DMS114 treated with DMSO at 0.1 percent for 48 hours (cell line): ENCODE data around the gene GALNT17.

ENCODE experiments used
- DNase-seq: peaks from one replicate; lab custom pipeline; 2025; ENCODE audit not compliant: unreplicated experiment; lab: John Stamatoyannopoulos, UW

Gene GALNT17

GRCh38 chr7:71385330-71385729 lies 253.4 kb downstream of the GALNT17 start:
- DNase-seq = no peak

DNA sequence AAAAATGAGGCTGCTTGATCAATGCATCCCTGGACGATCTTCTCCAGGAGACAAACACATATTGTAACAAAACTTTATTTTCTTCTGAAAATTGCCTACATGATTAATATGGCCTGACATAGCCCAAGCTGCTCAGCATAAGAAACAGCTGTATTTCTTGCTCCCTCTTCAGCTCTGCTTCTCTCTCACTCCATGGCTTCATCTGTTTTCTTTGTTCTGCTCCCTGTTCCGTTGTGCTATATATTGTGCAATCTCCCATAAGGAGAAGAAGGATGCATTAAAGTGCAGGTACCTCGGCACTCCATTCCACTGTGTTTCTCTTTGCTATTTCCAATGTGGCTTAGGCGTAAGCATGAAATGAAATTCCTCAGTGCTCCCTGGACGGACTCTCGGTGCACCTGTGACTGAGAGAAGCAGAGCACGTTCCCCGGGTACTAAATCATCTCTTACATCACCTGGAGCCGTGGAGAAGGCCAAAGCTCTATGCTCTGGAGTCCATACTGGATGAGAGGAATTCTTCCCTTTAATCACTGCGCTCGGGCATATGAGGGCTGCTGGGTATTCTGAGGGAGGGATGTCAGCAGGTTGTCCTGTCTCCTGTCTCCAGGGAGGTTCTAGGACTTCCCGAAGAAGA lies 254.3 kb downstream of the GALNT17 start:
- no peak for DNase-seq

GRCh38 chr7:71388181-71388580 lies 256.2 kb downstream of the GALNT17 start:
- no peak for DNase-seq

- no peak for DNase-seq
Observed at GRCh38 chr7:71389976-71390375, 258.0 kb downstream of the GALNT17 start.

GRCh38 chr7:71393661-71394060 lies 261.7 kb downstream of the GALNT17 start:
- no peak for DNase-seq

DNA sequence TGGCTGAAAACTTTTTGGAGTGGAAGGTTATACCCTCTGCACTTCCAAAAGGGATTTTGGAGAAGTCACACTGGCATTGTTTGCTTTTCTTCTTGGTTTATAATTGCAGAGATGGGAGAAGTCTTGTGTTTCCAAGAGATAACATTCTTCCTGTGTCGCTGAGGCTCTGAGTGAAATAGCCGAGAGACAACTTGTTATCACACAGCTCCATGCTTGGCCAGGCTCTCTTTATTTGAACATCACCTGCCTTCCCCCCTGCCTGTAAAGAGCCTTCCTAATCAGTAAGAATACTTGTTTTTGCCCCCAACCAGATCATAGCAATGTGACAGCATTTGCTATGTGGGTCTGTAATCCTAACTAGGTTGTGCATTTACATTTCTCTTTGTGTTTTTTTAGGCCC lies 270.7 kb downstream of the GALNT17 start:
- DNase-seq = no peak

DNA sequence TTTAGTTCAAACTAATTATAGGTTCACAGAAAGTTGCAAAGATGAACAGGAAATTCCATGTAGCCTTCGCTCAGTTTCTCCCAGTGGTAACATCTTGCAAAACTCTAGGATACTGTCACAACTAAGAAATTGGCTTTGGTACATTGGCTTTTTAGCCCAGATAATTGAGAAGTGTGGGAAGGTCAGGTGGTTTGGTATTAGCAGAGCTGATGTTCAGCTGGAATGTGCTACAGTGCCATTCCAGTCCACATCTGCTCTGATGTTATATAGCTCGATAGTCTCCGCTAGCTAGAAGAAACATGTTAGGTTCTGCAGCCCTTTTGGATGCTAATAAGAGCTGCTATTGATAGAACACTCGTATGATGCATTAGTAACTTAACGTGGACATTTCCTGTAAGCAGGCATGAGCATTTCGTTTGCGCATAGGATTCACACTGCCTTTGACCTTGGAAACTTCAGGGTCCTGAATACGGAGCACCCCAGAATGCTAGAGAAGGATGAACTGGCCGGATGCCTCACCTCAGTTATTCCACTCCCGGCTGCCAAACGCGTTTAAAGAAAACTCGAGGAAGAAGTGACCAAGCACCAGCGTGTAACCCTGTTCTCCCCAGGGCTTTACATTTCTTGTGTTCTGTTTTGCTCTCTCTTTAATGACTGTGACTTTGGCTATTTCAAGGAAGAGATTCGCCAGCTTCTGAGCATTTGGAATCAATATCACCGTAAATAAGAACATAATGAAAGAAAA lies 271.4 kb downstream of the GALNT17 start:
- DNase-seq = no peak

- DNase-seq = no peak
Observed at GRCh38 chr7:71404726-71405345, 272.9 kb downstream of the GALNT17 start.

- no peak for DNase-seq
Observed at GRCh38 chr7:71408271-71408670, 276.3 kb downstream of the GALNT17 start.

- no peak for DNase-seq
Observed at GRCh38 chr7:71409550-71410157, 277.7 kb downstream of the GALNT17 start.

GRCh38 chr7:71411475-71411874 lies 279.5 kb downstream of the GALNT17 start:
- no peak for DNase-seq

- DNase-seq = no peak
Observed at GRCh38 chr7:71414490-71414889, 282.5 kb downstream of the GALNT17 start.

GRCh38 chr7:71419546-71420337 lies 287.8 kb downstream of the GALNT17 start:
- DNase-seq = no peak

DNA sequence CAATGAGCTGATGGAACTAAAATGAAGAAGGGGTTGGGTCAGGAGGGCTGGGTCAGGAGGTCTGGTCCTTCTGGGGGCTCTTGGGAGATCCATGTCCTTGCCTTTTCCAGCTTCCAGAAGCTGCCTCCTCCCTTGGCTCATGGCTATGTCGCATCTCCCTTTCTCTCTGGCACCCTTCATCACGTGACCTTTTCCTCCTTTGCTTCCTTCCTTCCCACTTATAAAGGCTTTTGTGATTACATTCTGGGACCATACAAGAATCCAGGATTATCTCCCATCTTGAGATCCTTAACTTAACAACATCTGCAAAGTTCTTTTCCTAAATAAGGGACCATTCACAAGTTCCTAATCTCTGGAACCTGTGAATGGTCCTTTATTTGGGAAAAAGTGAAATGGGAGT lies 290.2 kb downstream of the GALNT17 start:
- no peak for DNase-seq

DNA sequence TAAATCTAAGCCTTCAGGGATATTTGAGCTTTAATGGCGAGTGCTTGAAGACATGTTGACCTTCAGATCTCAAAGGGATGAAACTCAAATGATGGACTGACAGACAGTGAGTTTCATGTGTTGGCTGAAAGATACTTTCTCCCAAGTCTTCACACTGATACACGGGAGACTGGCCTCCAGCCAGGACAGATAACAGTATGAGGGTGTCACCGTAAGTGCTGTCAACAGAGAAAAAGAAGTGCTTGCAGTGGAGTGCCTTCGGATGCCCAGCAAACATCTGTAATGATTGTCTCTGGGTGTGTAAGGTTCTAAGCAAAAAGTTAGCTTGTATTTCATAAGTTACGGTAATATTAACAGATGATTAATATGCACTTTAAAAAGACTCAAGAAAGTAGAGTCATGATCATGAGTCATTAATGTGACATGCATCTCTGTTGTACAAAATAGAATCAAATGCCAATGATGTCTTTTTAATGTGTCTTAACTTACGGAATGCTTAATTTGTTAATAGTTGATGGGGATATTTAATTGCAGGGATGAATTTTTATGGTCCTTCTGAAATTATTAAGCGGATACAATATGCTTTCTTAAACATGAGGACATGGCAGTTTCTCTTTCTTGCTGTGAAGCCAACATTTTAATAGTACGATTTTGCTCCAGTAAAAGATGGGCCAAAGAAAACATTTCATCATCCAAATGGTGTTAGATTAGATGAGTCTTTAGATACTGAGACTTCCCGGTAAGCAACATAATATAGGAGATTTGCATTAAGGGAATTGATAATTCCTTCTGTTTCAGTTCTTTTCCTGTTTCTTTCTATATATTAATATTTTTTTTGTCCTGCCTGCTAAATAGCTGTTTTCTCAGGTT lies 292.5 kb downstream of the GALNT17 start:
- no peak for DNase-seq

DNA sequence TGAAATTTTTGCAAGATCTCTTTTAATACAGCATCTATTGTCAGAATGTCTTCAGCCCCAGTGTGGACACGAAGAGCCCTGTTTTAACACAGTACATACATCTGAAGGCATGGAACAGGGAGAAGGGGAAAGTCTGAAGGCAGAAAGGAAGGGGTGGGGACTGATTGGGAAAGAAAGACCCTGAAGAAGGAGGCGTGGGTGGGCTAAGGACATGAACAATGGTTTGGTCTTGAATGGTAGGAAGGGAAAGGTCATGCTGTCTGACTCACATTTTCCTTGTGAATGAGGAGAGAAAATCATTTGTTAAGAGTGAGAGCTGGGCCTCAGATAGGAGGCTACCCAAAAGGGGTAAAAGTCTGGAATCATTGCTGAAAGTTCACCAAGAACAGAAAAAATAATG lies 297.1 kb downstream of the GALNT17 start:
- DNase-seq = no peak

- DNase-seq = no peak
Observed at GRCh38 chr7:71430246-71430645, 298.3 kb downstream of the GALNT17 start.

- DNase-seq = no peak
Observed at GRCh38 chr7:71439321-71439720, 307.4 kb downstream of the GALNT17 start.

DNA sequence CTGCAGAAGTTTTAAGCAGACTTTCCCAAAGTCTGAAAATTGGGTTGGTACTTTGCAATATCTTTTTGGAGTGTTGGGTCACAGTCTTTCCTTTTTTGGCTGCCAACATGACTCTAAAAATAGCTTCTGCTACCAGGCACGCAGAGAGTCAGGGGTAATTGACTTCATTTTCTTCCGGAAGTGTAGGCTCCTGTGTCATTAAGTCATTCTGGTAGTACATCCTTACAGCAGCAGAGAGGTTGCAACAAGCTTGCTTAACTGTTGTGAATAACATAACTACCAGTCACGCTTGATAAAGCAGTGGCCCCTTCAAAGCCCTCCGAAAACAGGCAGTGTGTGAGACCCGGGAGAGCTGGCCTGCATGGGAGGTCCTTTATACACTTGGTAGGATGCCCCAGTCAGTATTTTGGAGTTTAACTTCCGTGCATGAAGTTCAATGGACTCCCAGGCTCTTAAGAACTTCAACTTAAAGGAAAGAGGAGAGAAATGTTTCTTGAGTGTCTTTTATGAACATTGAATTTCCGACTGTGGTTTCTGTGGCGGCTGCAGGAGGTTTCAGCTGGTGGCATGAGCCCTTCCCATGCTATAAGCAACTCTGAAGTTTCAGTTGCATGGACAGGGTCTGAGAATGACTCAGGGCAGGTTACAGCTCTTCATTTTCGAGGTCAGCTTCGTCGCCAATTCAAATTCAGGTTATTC lies 310.7 kb downstream of the GALNT17 start:
- DNase-seq = no peak

GRCh38 chr7:71443191-71443530 lies 311.2 kb downstream of the GALNT17 start:
- DNase-seq = no peak
